Mesenchymal stem cell (in vitro differentiated cells and primary cell): ENCODE measurements around the gene CLEC16A.
"Not testable (repeated sequence)": the region's sequence is repeated elsewhere in the genome, so short reads cannot be mapped to it uniquely, and the experiment has no call there.

Experiments used
- DNase-seq: peaks from one replicate; pipeline ENCODE4 v3.0.0-alpha.2; 2013
- H2AFZ ChIP-seq: one replicate; pipeline ENCODE4 v1.6.1; 2013; ENCODE audit warnings: low read depth, mild to moderate bottlenecking, control low read depth, inconsistent platforms, low read length, moderate library complexity
- H2AK5ac ChIP-seq: 2 replicates; pipeline ENCODE4 v1.6.1; 2013; ENCODE audit warnings: low read length, moderate library complexity, mild to moderate bottlenecking, inconsistent platforms; ENCODE audit not compliant: severe bottlenecking
- H2BK120ac ChIP-seq: one replicate; pipeline ENCODE4 v1.6.1; 2013; ENCODE audit warnings: low read depth, mild to moderate bottlenecking, inconsistent platforms, low read length, moderate library complexity
- H2BK12ac ChIP-seq, 2 experiments: one replicate each; pipeline ENCODE4 v1.6.1; 2013; ENCODE audit warnings: inconsistent platforms in 2 of 2, low read length in 2 of 2, mild to moderate bottlenecking in 2 of 2, moderate library complexity in 2 of 2, control low read depth in 1 of 2
- H2BK15ac ChIP-seq: one replicate; pipeline ENCODE4 v1.6.1; 2013; ENCODE audit warnings: mild to moderate bottlenecking, low read depth, inconsistent platforms; ENCODE audit not compliant: poor library complexity, severe bottlenecking
- H2BK5ac ChIP-seq: 2 replicates; pipeline ENCODE4 v1.6.1; 2013; ENCODE audit warnings: low read depth, mild to moderate bottlenecking, low read length, control low read depth, inconsistent platforms; ENCODE audit not compliant: poor library complexity, severe bottlenecking
- H3K14ac ChIP-seq, 2 experiments: one replicate each; pipeline ENCODE4 v1.6.1; 2013; ENCODE audit warnings: inconsistent platforms in 2 of 2, low read length in 2 of 2, control low read depth in 1 of 2, mild to moderate bottlenecking in 1 of 2, moderate library complexity in 1 of 2
- H3K18ac ChIP-seq, 2 experiments: one replicate each; pipeline ENCODE4 v1.6.1; 2013; ENCODE audit warnings: inconsistent platforms in 2 of 2, low read length in 2 of 2, control low read depth in 1 of 2, low read depth in 1 of 2, mild to moderate bottlenecking in 1 of 2
- H3K23ac ChIP-seq, 2 experiments: one replicate each; pipeline ENCODE4 v1.6.1; 2013; ENCODE audit warnings: inconsistent platforms in 2 of 2, low read length in 2 of 2, mild to moderate bottlenecking in 2 of 2, moderate library complexity in 2 of 2, control low read depth in 1 of 2
- H3K27ac ChIP-seq: 2 replicates; pipeline ENCODE4 v1.5.1; 2013; ENCODE audit warnings: mild to moderate bottlenecking, moderate library complexity, low read length, control low read depth, inconsistent platforms; ENCODE audit not compliant: poor library complexity, severe bottlenecking
- H3K27me3 ChIP-seq, 2 experiments: 2 replicates each; pipeline versions ENCODE4 v1.6.1 to v1.7.0; 2013; ENCODE audit warnings: low read length in 2 of 2, mild to moderate bottlenecking in 2 of 2, moderate library complexity in 2 of 2, control low read depth in 1 of 2, inconsistent platforms in 1 of 2; ENCODE audit not compliant: control insufficient read depth in 1 of 2, insufficient read depth in 1 of 2
- H3K36me3 ChIP-seq, 2 experiments: 2 replicates each; pipeline versions ENCODE4 v1.6.1 to v1.7.0; 2013; ENCODE audit warnings: low read length in 2 of 2, control low read depth in 1 of 2, inconsistent platforms in 1 of 2, low read depth in 1 of 2, mild to moderate bottlenecking in 1 of 2; ENCODE audit not compliant: insufficient read depth in 2 of 2, control insufficient read depth in 1 of 2
- H3K4ac ChIP-seq, 2 experiments: one replicate each; pipeline ENCODE4 v1.6.1; 2013; ENCODE audit warnings: inconsistent platforms in 2 of 2, low read length in 2 of 2, mild to moderate bottlenecking in 2 of 2, moderate library complexity in 2 of 2, control low read depth in 1 of 2, low read depth in 1 of 2
- H3K4me1 ChIP-seq: 2 replicates; pipeline ENCODE4 v1.6.1; 2013; ENCODE audit warnings: low read depth, low read length, control low read depth; ENCODE audit not compliant: control insufficient read depth, insufficient read depth
- H3K4me2 ChIP-seq: 2 replicates; pipeline ENCODE4 v1.6.1; 2013; ENCODE audit warnings: low read length, mild to moderate bottlenecking, inconsistent platforms; ENCODE audit not compliant: poor library complexity, severe bottlenecking
- H3K4me3 ChIP-seq, 2 experiments: 2 replicates each; pipeline versions ENCODE4 v1.5.1 to v1.7.0; 2013; ENCODE audit warnings: low read length in 2 of 2, mild to moderate bottlenecking in 2 of 2, control low read depth in 1 of 2, low read depth in 1 of 2; ENCODE audit not compliant: insufficient read depth in 1 of 2
- H3K79me1 ChIP-seq: replicated peaks from 2 replicates; pipeline ENCODE4 v1.6.1; 2013; ENCODE audit warnings: mild to moderate bottlenecking, control low read depth, low read length, inconsistent platforms; ENCODE audit not compliant: poor library complexity, severe bottlenecking
- H3K9ac ChIP-seq: 2 replicates; pipeline ENCODE4 v1.7.0; 2013; ENCODE audit warnings: mild to moderate bottlenecking, low read length, moderate library complexity
- H3K9me3 ChIP-seq: 2 replicates; pipeline ENCODE4 v1.7.0; 2013; ENCODE audit warnings: mild to moderate bottlenecking, low read length; ENCODE audit not compliant: control insufficient read depth
- H4K8ac ChIP-seq: one replicate; pipeline ENCODE4 v1.6.1; 2013; ENCODE audit warnings: inconsistent platforms, mild to moderate bottlenecking, low read length, moderate library complexity
- H4K91ac ChIP-seq: one replicate; pipeline ENCODE4 v1.6.1; 2013; ENCODE audit warnings: mild to moderate bottlenecking, low read length, inconsistent platforms
- WGBS: methylation state at CpG from one replicate; pipeline ENCODE4 v1.1.7; 2013; ENCODE audit warnings: mixed read lengths; 5-methylcytosine and 5-hydroxymethylcytosine counted together

The CLEC16A gene

GRCh38 chr16:10966559-10966958, 22.2 kb downstream of the CLEC16A start:
- H2BK120ac ChIP-seq, H3K27ac ChIP-seq, H3K4me3 ChIP-seq, H4K8ac ChIP-seq, H2BK5ac ChIP-seq, H3K18ac ChIP-seq, H2BK12ac ChIP-seq, DNase-seq, H3K14ac ChIP-seq, H2AK5ac ChIP-seq, H3K27me3 ChIP-seq, H3K4me1 ChIP-seq, H2BK15ac ChIP-seq, H2AFZ ChIP-seq, H3K23ac ChIP-seq, H3K9ac ChIP-seq, H4K91ac ChIP-seq, H3K4me2 ChIP-seq, H3K4ac ChIP-seq, H3K9me3 ChIP-seq: not testable (repeated sequence)
- Histone ChIP-seq H3K36me3 (peaks cover 39 to 54% of the 10 kb centered on the region in 2 experiments), H3K79me1 (peaks cover 33% of the 10 kb centered on the region)
- 95% methylated on average over 1 of the region's 4 CpGs for WGBS

GRCh38 chr16:10967986-10968385, 23.6 kb downstream of the CLEC16A start:
- H2AK5ac ChIP-seq: no peak overlapping the region
- no peak overlapping the region for H2BK12ac ChIP-seq
- H2BK5ac ChIP-seq: no peak overlapping the region
- 95% methylated on average over 5 of the region's 5 CpGs for WGBS
- H3K4me3 ChIP-seq: no peak overlapping the region
- H3K18ac ChIP-seq: no peak overlapping the region
- H4K91ac ChIP-seq: no peak overlapping the region
- H3K27me3 ChIP-seq: no peaks in the 10 kb centered on the region
- no peak overlapping the region for H3K23ac ChIP-seq
- H3K4me1 ChIP-seq: peaks cover 11% of the 10 kb centered on the region
- no peak overlapping the region for H2BK15ac ChIP-seq
- no peaks in the 10 kb centered on the region for H3K9me3 ChIP-seq
- H3K4me2 ChIP-seq: no peak overlapping the region
- H3K27ac ChIP-seq: no peak overlapping the region
- H2AFZ ChIP-seq: no peak overlapping the region
- no peak overlapping the region for H2BK120ac ChIP-seq
- H4K8ac ChIP-seq: no peak overlapping the region
- DNase-seq: no peak
- no peak overlapping the region for H3K14ac ChIP-seq
- H3K79me1 ChIP-seq: peaks cover 34% of the 10 kb centered on the region
- no peak overlapping the region for H3K9ac ChIP-seq
- no peak overlapping the region for H3K4ac ChIP-seq
- peaks cover 34 to 56% of the 10 kb centered on the region in 2 experiments for H3K36me3 ChIP-seq

GRCh38 chr16:10968498-10968897, 24.1 kb downstream of the CLEC16A start:
- no peak overlapping the region for H3K14ac ChIP-seq
- H3K9ac ChIP-seq: no peak overlapping the region
- H3K4me1 ChIP-seq: peaks cover 11% of the 10 kb centered on the region
- no peak overlapping the region for H3K23ac ChIP-seq
- no peak overlapping the region for H2BK120ac ChIP-seq
- H3K27ac ChIP-seq: no peak overlapping the region
- H3K79me1 ChIP-seq: peaks cover 36% of the 10 kb centered on the region
- H2BK15ac ChIP-seq: no peak overlapping the region
- no peaks in the 10 kb centered on the region for H3K9me3 ChIP-seq
- H3K18ac ChIP-seq: no peak overlapping the region
- peaks cover 34 to 56% of the 10 kb centered on the region in 2 experiments for H3K36me3 ChIP-seq
- H2AFZ ChIP-seq: no peak overlapping the region
- H4K8ac ChIP-seq: no peak overlapping the region
- H3K4ac ChIP-seq: no peak overlapping the region
- no peak overlapping the region for H2AK5ac ChIP-seq
- no peak overlapping the region for H4K91ac ChIP-seq
- WGBS: 94% methylated on average over 3 of the region's 3 CpGs
- no peak for DNase-seq
- H3K4me2 ChIP-seq: no peak overlapping the region
- no peaks in the 10 kb centered on the region for H3K27me3 ChIP-seq
- H2BK5ac ChIP-seq: no peak overlapping the region
- H2BK12ac ChIP-seq: no peak overlapping the region
- no peak overlapping the region for H3K4me3 ChIP-seq

- H4K91ac ChIP-seq: no peak overlapping the region
- no peak overlapping the region for H3K4ac ChIP-seq
- no peak overlapping the region for H2BK5ac ChIP-seq
- no peak overlapping the region for H3K18ac ChIP-seq
- no peak overlapping the region for H3K23ac ChIP-seq
- H3K14ac ChIP-seq: no peak overlapping the region
- H3K4me1 ChIP-seq: peaks cover 7% of the 10 kb centered on the region
- H3K27ac ChIP-seq: no peak overlapping the region
- H2BK15ac ChIP-seq: no peak overlapping the region
- WGBS: no CpG with 5 or more reads among the region's 1 CpG
- H3K4me2 ChIP-seq: no peak overlapping the region
- H3K27me3 ChIP-seq: no peaks in the 10 kb centered on the region
- H2BK12ac ChIP-seq: no peak overlapping the region
- no peak overlapping the region for H2BK120ac ChIP-seq
- no peak overlapping the region for H2AK5ac ChIP-seq
- H3K9ac ChIP-seq: no peak overlapping the region
- H3K79me1 ChIP-seq: peaks cover 30% of the 10 kb centered on the region
- no peak overlapping the region for H2AFZ ChIP-seq
- no peaks in the 10 kb centered on the region for H3K9me3 ChIP-seq
- DNase-seq: no peak
- peaks cover 36 to 54% of the 10 kb centered on the region in 2 experiments for H3K36me3 ChIP-seq
- H3K4me3 ChIP-seq: no peak overlapping the region
- no peak overlapping the region for H4K8ac ChIP-seq
Observed at GRCh38 chr16:10969615-10970014, 25.3 kb downstream of the CLEC16A start.
